WTC11 (cell line): ENCODE data around the gene ATAD2B. TPM values are rescaled to one million over a fixed set of nuclear protein-coding genes. Genes with fewer than 3 reads are reported as not detected.

Experiments
- ATAC-seq: fragments of 200-7000 bp; cut with Tn5 transposase; 2 replicates; pipeline ENCODE4 v1.10.0; 2021; ENCODE audit warnings: mild to moderate bottlenecking, moderate library complexity
- CTCF ChIA-PET: fragments of 300-600 bp; sonication (Branson Sonifier 250); formaldehyde crosslinking; loops from one replicate; lab custom pipeline; 2021; ENCODE audit warnings: antibody characterized with exemption; lab: Charles Lee
- POLR2A ChIA-PET: fragments of 350-600 bp; sonication (Branson Sonifier 250); formaldehyde crosslinking; loops from one replicate; lab custom pipeline; 2021; ENCODE audit warnings: antibody characterized with exemption; lab: Charles Lee
- DNase-seq: peaks from one replicate; pipeline ENCODE4 v3.0.0; 2021; ENCODE audit warnings: low spot score
- H3K27ac Mint-ChIP-seq: 2 replicates; pipeline ENCODE4 v1.8.0; 2021; ENCODE audit warnings: mixed read lengths
- H3K27me3 Mint-ChIP-seq: 2 replicates; pipeline ENCODE4 v1.8.0; 2021; ENCODE audit warnings: low read depth, mild to moderate bottlenecking, moderate library complexity, mixed read lengths
- H3K36me3 Mint-ChIP-seq: 2 replicates; pipeline ENCODE4 v1.8.0; 2021; ENCODE audit warnings: mixed read lengths
- H3K4me1 Mint-ChIP-seq: 2 replicates; pipeline ENCODE4 v1.8.0; 2022; ENCODE audit warnings: mixed read lengths
- H3K4me3 Mint-ChIP-seq: 2 replicates; pipeline ENCODE4 v1.8.0; 2021; ENCODE audit warnings: mild to moderate bottlenecking, moderate library complexity, mixed read lengths
- H3K9me3 Mint-ChIP-seq: 2 replicates; pipeline ENCODE4 v1.8.0; 2021; ENCODE audit warnings: mixed read lengths
- EMX1 ChIP-seq: fragments of 250-450 bp; sonication (Bioruptor Pico); IDR thresholded peaks from 2 replicates; pipeline ENCODE4 v1.8.0; 2021; ENCODE audit warnings: mild to moderate bottlenecking
- ESRRA ChIP-seq: sonication (generic); formaldehyde crosslinking; IDR thresholded peaks from 2 replicates; pipeline ENCODE4 v1.8.1; 2022; ENCODE audit warnings: mild to moderate bottlenecking, missing genetic modification reagents, borderline replicate concordance
- HMGA2 ChIP-seq: fragments of 250-450 bp; sonication (Bioruptor Pico); IDR thresholded peaks from 2 replicates; pipeline ENCODE4 v1.4.0; 2021; ENCODE audit warnings: mild to moderate bottlenecking, moderate library complexity
- IRF2 ChIP-seq: sonication (generic); formaldehyde crosslinking; IDR thresholded peaks from 2 replicates; pipeline ENCODE4 v1.8.0; 2022; ENCODE audit warnings: low read depth, missing genetic modification reagents, borderline replicate concordance
- JAZF1 ChIP-seq: fragments of 250-450 bp; sonication (Bioruptor Pico); IDR thresholded peaks from 2 replicates; pipeline ENCODE4 v1.9.0; 2021; ENCODE audit warnings: moderate library complexity, mild to moderate bottlenecking, inconsistent platforms
- NFE2L1 ChIP-seq: sonication (generic); formaldehyde crosslinking; IDR thresholded peaks from 2 replicates; pipeline ENCODE4 v1.8.1; 2023; ENCODE audit warnings: missing genetic modification reagents
- NFYB ChIP-seq: sonication (generic); formaldehyde crosslinking; conservative IDR thresholded peaks from 2 replicates; pipeline ENCODE4 v1.8.0; 2022; ENCODE audit warnings: low read depth, missing genetic modification reagents
- RELA ChIP-seq: sonication (generic); formaldehyde crosslinking; IDR thresholded peaks from 2 replicates; pipeline ENCODE4 v1.8.1; 2022; ENCODE audit warnings: missing genetic modification reagents, mild to moderate bottlenecking, borderline replicate concordance
- TEAD1 ChIP-seq: sonication (generic); formaldehyde crosslinking; IDR thresholded peaks from 2 replicates; pipeline ENCODE4 v1.8.0; 2022; ENCODE audit warnings: mild to moderate bottlenecking, missing genetic modification reagents
- TP53 ChIP-seq: sonication (generic); formaldehyde crosslinking; IDR thresholded peaks from 2 replicates; pipeline ENCODE4 v1.8.1; 2023; ENCODE audit warnings: mild to moderate bottlenecking, missing genetic modification reagents
- ZNF121 ChIP-seq: sonication (generic); formaldehyde crosslinking; IDR thresholded peaks from 2 replicates; pipeline ENCODE4 v1.8.0; 2023; ENCODE audit warnings: missing genetic modification reagents
- total RNA-seq: library from RNA; stranded (reverse); gene quantifications from 3 replicates; pipeline ENCODE4 v1.2.3, GENCODE V29; 2021
- TF ChIP-seq, protein P1 (sequence below): sonication (generic); formaldehyde crosslinking; IDR thresholded peaks from 2 replicates; pipeline ENCODE4 v1.8.1; 2023; ENCODE audit warnings: mild to moderate bottlenecking, missing genetic modification reagents
- TF ChIP-seq, protein P2 (sequence below): sonication (generic); formaldehyde crosslinking; IDR thresholded peaks from 2 replicates; pipeline ENCODE4 v1.8.1; 2023; ENCODE audit warnings: mild to moderate bottlenecking, missing genetic modification reagents, moderate library complexity
- TF ChIP-seq, protein P3 (sequence below): fragments of 250-450 bp; sonication (Bioruptor Pico); IDR thresholded peaks from 2 replicates; pipeline ENCODE4 v1.9.0; 2021; ENCODE audit warnings: mild to moderate bottlenecking
- TF ChIP-seq, protein P4 (sequence below): fragments of 250-450 bp; sonication (Bioruptor Pico); IDR thresholded peaks from 2 replicates; pipeline ENCODE4 v1.9.0; 2021; ENCODE audit warnings: mild to moderate bottlenecking, borderline replicate concordance
- TF ChIP-seq, protein P5 (sequence below): fragments of 250-450 bp; sonication (Bioruptor Pico); IDR thresholded peaks from 2 replicates; pipeline ENCODE4 v1.9.0; 2021; ENCODE audit warnings: mild to moderate bottlenecking

Gene ATAD2B
- total RNA-seq, 1 experiment from 2014 or later: 21.5 TPM

DNA sequence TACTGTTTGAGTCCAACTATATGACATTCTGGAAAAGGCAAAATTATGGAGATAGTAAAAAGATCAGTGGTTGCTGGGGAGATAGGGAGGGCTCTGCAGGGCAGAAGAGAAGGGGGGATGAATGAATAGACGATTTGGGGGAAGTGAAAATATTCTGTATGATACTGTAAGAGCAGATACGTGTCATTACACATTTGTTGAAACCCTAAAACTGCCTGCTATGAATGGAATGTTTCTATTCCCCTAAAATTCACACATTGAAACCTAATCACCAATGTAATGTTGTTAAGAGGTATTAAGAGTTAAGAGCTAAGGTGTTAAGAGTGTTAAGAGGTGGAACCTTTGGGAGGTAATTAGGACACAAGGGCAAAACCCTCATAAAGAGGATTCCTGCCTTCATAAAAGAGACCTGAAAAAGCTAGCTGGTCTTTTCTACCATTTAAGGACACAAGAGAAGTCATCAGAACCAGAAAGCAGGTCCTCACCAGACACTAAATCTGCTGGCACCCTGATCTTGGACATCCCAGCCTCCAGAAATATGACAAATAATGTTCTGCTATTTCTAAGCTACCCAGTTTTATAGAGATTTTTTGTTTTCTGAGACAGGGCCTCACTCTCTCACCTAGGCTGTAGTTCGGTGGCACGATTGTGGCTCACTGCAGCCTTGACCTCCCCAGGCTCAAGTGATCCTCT is 76.2 kb downstream of the ATAD2B start:
- Mint-ChIP-seq H3K4me3 (no peak overlapping the region), H3K9me3 (no peaks in the 10 kb centered on the region), H3K27ac (peak overlapping the region; percentile 2; the same call in 1 of the 2 replicates), H3K36me3 (peaks cover 5% of the 10 kb centered on the region), H3K27me3 (no peaks in the 10 kb centered on the region), H3K4me1 (no peaks in the 10 kb centered on the region)
- ChIA-PET POLR2A (no interaction called here), CTCF (no interaction called here)
- TF ChIP-seq, protein P1, sequence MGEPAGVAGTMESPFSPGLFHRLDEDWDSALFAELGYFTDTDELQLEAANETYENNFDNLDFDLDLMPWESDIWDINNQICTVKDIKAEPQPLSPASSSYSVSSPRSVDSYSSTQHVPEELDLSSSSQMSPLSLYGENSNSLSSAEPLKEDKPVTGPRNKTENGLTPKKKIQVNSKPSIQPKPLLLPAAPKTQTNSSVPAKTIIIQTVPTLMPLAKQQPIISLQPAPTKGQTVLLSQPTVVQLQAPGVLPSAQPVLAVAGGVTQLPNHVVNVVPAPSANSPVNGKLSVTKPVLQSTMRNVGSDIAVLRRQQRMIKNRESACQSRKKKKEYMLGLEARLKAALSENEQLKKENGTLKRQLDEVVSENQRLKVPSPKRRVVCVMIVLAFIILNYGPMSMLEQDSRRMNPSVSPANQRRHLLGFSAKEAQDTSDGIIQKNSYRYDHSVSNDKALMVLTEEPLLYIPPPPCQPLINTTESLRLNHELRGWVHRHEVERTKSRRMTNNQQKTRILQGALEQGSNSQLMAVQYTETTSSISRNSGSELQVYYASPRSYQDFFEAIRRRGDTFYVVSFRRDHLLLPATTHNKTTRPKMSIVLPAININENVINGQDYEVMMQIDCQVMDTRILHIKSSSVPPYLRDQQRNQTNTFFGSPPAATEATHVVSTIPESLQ: no peak
- TF ChIP-seq NFYB (no peak), EMX1 (no peak), ZNF121 (CRISPR knock-in tag) (no peak), ESRRA (CRISPR knock-in tag) (no peak), RELA (CRISPR knock-in tag) (no peak), TP53 (no peak), JAZF1 (CRISPR knock-in tag) (no peak), NFE2L1 (CRISPR knock-in tag) (no peak), TEAD1 (CRISPR knock-in tag) (no peak), HMGA2 (no peak), IRF2 (CRISPR knock-in tag) (no peak)
- TF ChIP-seq, protein P2, sequence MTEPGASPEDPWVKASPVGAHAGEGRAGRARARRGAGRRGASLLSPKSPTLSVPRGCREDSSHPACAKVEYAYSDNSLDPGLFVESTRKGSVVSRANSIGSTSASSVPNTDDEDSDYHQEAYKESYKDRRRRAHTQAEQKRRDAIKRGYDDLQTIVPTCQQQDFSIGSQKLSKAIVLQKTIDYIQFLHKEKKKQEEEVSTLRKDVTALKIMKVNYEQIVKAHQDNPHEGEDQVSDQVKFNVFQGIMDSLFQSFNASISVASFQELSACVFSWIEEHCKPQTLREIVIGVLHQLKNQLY (CRISPR knock-in tag): no peak
- TF ChIP-seq, protein P3, sequence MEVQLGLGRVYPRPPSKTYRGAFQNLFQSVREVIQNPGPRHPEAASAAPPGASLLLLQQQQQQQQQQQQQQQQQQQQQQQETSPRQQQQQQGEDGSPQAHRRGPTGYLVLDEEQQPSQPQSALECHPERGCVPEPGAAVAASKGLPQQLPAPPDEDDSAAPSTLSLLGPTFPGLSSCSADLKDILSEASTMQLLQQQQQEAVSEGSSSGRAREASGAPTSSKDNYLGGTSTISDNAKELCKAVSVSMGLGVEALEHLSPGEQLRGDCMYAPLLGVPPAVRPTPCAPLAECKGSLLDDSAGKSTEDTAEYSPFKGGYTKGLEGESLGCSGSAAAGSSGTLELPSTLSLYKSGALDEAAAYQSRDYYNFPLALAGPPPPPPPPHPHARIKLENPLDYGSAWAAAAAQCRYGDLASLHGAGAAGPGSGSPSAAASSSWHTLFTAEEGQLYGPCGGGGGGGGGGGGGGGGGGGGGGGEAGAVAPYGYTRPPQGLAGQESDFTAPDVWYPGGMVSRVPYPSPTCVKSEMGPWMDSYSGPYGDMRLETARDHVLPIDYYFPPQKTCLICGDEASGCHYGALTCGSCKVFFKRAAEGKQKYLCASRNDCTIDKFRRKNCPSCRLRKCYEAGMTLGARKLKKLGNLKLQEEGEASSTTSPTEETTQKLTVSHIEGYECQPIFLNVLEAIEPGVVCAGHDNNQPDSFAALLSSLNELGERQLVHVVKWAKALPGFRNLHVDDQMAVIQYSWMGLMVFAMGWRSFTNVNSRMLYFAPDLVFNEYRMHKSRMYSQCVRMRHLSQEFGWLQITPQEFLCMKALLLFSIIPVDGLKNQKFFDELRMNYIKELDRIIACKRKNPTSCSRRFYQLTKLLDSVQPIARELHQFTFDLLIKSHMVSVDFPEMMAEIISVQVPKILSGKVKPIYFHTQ (CRISPR knock-in tag): no peak
- TF ChIP-seq, protein P4, sequence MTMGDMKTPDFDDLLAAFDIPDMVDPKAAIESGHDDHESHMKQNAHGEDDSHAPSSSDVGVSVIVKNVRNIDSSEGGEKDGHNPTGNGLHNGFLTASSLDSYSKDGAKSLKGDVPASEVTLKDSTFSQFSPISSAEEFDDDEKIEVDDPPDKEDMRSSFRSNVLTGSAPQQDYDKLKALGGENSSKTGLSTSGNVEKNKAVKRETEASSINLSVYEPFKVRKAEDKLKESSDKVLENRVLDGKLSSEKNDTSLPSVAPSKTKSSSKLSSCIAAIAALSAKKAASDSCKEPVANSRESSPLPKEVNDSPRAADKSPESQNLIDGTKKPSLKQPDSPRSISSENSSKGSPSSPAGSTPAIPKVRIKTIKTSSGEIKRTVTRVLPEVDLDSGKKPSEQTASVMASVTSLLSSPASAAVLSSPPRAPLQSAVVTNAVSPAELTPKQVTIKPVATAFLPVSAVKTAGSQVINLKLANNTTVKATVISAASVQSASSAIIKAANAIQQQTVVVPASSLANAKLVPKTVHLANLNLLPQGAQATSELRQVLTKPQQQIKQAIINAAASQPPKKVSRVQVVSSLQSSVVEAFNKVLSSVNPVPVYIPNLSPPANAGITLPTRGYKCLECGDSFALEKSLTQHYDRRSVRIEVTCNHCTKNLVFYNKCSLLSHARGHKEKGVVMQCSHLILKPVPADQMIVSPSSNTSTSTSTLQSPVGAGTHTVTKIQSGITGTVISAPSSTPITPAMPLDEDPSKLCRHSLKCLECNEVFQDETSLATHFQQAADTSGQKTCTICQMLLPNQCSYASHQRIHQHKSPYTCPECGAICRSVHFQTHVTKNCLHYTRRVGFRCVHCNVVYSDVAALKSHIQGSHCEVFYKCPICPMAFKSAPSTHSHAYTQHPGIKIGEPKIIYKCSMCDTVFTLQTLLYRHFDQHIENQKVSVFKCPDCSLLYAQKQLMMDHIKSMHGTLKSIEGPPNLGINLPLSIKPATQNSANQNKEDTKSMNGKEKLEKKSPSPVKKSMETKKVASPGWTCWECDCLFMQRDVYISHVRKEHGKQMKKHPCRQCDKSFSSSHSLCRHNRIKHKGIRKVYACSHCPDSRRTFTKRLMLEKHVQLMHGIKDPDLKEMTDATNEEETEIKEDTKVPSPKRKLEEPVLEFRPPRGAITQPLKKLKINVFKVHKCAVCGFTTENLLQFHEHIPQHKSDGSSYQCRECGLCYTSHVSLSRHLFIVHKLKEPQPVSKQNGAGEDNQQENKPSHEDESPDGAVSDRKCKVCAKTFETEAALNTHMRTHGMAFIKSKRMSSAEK (CRISPR knock-in tag): no peak
- TF ChIP-seq, protein P5, sequence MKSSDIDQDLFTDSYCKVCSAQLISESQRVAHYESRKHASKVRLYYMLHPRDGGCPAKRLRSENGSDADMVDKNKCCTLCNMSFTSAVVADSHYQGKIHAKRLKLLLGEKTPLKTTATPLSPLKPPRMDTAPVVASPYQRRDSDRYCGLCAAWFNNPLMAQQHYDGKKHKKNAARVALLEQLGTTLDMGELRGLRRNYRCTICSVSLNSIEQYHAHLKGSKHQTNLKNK (CRISPR knock-in tag): no peak
- ATAC-seq: no peak
- no peak for DNase-seq
